Stimulated activated CD8-positive, alpha-beta memory T cell treated with anti-CD3 and anti-CD28 coated beads, Interleukin-4, amount 100 ng/mL, for 4 hours (primary cell): ENCODE measurements around the gene MAPK10.

ENCODE experiments used
- DNase-seq, 2 donors: peaks; one replicate each; pipeline ENCODE4 v3.0.0-alpha.2; 2020; ENCODE audit warnings: low read depth in 2 of 2, low spot score in 1 of 2

Gene MAPK10

DNA sequence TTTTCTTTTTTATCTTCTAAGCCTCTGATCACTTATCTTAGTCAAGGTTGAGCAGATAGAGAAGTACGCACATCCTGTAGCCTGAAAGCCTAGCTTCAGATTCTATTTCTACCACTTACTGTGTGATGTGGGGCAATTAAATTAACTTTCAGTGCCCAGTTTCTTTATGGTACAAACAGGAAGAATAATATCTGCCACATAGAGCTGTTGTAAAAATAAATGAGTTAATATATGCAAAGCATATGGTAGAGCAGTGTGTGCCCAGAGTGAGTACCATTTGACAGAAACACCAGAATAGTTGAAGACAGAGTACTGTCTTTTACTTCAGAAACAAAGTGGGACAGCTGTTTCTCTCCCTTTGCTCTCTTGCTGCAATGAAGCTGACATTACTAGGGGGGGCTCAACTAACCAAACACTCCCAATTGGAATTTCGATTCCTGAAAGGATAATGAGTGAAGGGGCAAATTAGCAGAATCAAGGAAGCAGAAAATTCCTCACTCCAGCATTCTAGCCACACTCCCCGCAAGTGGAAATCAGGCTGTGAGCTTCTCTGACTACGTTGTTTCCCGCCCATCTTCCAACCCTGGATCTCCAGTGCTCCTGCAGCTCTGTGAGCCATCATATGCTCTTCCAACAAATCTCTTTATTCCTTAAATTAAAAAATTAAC, 80.4 kb downstream of the MAPK10 start:
- no peak for DNase-seq

DNA sequence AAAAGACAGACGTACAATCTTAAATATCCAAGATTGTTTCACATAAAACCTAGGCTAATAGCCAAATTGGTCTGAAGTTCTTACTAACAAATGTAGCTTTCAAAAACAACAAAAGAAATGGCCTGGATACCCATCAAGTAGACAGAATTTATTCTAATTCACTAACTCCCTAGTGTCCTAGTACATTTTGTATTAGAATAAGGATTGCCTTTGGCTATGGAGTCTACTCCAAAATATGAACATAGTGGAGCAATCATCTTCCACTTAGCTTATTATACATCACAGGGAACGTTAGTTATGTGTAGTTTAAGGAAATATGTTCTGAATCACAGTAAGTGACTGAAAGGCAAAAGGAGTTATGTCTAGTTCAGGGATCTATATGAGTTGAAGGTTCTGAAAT, 81.7 kb downstream of the MAPK10 start:
- DNase-seq = no peak

DNA sequence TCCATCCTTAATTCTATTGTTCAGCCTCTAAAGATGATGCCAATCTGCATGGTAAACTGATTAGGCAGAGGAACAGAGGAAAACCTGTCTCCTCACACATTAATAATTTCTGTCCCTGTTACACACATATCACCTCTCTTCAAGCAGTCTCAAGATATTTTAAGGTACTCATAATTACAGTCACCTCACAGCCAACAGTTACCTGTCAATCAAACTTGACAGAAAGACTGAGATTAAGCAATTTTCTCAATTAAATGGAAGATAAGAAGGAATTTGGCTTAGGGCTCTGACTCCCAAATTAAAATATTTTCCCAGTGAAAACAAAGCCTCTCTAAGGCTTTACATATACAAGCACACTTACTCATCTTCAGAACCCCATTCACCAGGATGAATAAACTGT, 85.2 kb downstream of the MAPK10 start:
- no peak for DNase-seq

DNA sequence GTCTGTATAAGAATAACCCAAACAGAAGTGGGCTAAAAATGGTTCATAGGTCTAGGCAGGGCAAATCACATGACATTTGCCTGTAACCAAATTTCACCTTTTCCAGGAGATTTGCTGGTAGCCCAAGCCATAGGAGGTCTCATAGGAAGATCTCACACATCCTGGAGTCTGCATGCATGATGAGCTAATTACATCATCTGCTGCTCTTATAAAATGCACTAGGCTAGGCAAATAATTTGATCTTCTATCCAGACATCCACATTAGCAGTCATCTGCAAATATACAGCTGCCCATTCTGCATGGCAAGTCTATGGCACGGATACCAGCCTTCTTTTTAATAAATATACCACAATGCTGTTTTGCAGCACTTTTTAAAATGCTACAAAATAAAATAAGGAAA, 87.2 kb downstream of the MAPK10 start:
- no peak for DNase-seq

DNA sequence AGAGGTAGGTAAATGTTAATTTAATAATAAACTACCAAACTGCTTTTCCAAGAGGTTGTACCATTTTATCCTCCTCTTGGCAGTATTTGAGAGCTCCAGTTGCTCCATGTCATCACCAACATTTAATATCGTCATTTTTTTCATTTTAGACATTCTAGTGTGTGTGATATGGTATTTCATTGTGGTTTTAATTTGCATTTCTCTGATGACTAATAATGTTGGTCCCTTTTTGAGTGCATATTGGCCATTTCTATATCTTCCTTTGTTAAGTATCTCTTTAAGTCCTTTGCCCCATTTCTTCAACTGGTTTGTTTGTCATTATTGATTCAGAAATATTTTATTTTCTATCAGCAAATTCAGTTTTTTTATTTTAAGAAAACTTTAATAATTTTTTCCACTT, 88.8 kb downstream of the MAPK10 start:
- no peak for DNase-seq

DNA sequence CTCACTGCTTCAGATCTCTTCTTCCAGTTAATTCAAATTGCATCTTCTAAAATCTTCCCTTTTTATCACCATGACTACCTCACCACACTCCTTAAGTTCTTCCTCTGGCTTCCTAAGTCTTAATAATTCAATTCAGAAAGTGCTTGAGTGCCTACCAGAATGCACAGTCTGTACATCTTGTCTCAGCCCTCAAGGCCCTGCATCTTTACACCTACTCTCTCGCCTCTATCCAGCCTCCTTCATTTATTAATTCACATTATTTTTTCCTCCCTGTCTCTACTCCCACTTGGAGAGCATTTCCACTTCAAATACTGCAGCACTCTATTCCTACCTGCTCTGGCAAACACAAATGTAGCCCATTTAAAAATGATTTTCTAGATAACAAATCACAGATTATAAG, 90.5 kb downstream of the MAPK10 start:
- no peak for DNase-seq

DNA sequence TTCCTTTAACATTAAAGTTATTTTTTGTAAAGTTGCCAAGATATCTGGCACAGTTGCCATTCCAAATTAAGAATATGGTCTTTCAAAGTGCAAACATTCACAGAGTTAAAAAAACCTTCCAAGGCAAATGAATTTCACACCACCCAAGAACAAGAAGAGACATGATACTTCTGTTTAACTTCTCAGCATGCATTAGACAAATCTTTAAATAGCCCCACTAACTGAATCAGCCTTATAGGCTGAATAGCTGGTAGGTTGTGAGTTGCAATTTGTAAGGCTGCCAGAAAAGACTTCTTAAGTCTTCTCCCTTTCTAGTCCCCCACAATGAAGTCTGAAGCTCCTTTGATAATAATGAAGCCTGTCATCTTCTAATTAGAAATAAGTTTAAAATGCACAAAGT, 95.6 kb downstream of the MAPK10 start:
- no peak for DNase-seq

DNA sequence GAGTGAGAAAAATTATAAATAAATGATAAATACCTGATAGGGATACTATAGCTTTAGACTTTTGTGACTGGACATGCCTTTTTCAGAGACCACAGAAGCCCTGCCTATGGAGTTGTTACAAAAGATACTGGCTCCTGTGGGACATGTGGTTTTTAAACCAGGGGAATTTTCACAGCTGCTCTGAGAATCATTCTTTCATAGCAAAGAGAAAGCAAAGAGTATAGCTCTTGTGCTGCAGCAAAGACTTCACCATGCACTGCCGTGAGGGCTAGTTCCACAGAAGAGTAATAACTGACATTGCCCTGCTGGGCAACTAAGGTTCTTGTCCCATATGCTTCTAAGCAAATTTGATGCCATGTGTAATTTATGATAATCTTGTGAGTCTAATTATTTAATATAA, 98.2 kb downstream of the MAPK10 start:
- no peak for DNase-seq

DNA sequence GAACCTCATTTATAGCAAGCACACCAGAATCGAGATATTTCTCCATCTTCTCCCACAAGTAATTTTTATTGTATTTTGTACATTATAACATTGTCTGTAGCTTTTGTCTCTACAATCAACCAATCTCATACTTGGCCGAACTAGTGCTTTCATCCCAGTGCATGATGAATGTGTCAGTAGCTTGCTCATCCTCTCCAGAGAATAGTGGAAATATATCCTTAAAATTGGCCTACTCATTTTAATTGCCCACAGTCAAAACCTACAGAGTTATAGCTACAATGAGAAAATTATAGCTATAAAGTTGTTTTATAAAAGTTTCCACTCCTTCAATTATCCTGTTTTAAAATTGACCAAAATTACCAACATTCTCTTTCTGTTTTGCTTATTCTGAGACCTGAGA, 103.8 kb downstream of the MAPK10 start:
- no peak for DNase-seq

DNA sequence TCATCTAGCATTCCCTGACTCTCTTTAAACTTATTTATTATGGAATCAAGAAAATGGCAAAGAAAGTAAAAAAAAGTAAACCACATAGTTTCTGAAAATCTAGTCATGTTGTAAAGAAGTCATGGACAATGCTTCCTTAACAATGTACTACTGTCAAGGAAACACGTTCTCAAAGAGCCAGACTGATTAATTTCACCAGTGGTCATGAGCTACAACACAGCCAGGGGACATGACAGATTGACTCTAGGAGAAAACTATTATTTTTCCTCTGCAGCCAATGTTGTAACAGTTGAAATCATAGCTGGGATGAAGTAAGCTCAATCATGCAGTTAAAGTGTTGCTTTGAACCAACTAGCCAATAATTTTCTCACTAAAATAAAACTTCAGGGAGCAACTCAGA, 109.2 kb downstream of the MAPK10 start:
- DNase-seq = no peak

DNA sequence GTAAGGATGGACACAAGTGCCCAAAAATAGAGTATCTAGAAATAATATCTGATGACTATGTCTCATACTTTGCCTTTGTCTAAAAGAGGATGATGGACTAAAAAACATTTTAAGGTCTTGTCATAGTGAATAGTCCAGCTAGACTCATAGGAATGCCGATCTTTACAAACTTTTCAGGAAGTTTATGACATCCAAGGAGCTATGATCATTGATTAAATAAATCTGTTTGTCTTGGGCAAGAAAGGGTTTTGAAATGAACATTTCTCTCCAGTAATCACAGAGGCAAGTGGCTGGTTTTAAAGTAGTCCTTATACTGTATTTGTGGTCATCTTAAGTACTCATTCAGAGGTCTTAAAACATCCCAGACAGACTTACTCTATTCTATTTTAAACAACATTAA, 109.8 kb downstream of the MAPK10 start:
- no peak for DNase-seq

DNA sequence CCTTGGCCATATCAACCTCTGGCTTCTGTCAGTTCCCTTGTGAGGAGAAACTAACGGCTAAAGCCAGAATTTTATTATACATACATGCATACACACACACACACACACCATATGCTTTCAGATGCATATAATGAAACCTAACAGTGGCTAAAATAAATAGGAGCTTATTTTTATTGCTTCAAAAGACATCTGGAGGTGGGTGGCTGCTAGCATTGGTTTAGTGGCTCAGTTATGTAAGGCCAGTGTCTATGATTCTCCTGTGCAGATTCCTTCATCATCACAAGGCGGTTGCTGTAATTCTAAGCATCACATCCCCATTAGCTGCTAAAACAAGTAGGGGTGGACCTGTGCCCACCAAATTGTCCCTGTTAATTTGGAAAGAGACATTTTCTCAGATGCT, 110.8 kb downstream of the MAPK10 start:
- DNase-seq = no peak

DNA sequence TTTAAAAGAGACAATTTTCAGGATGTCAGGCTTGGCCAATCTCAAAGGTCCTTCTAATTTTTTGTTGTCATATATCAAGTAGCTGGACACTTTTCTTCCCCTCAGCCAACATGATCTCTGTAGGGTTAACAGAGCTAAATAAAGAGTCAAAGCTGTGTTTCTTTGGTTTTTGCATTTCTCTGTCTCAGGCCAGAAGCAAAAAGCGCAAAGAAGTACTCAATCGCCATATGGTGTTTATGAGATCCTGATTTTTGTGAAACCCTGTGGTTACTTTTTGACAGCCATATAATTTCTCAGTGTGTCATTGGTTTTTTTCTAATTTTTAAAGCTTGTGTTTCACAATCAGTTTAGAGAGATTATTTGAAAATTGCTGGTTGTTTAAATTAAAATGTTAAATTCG, 111.9 kb downstream of the MAPK10 start:
- DNase-seq = no peak

DNA sequence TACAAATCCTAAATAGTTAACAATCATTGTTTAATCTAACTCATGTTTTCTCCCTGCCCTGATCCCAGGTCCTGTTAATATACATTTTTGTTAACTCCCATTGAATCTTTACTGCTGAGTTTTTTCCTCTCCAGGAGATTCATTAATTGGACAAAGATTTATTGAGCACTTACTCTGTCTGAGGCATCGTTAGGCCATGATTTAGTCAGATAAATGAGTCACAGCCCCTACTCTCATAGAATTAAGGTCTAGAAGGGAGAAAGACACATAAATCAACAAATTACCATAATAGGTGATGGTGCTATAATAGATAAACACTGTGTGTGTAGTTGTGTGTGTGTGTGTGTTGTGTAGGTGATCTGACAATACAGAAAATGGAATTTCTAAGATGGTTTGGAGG, 112.5 kb downstream of the MAPK10 start:
- DNase-seq = no peak

DNA sequence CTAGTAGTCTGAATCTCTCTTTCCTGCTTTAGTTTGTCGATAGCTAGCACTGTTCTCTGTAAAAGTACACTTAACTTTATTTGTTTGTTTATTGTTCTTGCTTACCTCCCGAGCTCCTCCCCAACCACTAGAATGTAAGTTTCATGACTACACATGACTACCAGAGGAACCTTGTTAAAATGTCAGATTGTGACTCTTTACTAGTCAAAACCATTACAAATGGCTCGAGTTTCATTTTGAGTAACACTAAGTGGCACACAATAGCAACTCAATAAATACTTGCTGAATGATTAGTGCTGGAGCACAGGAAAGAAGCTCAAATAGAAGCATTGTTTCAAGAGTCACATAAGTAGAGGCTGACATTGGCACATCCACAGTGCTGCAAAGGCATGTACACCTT, 116.1 kb downstream of the MAPK10 start:
- no peak for DNase-seq

DNA sequence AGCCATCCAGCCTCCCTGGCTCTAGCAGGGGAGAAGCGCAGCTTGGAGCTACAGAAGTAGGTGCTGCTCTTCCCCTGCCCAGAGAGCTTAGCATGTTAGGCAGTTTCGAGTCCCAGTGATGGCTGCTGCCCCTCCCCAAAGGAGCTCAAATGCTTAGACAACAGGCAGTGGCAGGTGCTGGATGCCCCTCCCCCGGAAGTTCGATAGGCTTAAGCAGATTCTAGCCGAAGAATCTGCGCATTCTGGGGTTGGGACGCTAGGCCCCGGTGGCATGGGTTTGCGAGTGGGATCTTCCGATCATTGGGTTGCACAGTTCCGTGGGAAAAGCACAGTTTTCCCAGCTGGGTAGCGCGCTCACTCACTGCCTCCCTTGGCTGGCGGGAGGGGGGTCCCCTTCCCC, 117.2 kb downstream of the MAPK10 start:
- DNase-seq = no peak

DNA sequence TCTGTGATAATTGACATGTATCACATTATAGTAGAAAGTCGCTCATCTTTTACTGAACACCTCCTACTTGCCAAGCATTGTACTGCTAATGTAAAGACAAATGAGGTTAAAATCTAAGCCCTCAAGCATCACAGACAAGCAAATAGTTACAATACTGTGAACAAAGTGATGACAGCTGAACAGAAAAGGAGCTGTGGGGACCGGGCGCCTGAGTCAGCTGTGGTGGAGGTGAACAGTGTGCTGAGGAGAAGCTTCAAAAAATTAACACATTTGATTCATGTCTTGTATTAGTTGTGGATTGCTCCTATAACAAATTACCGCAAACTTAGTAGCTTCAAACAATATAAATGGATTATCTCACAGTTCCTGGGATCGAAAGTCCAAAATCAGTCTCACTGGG, 124.3 kb downstream of the MAPK10 start:
- DNase-seq = no peak

DNA sequence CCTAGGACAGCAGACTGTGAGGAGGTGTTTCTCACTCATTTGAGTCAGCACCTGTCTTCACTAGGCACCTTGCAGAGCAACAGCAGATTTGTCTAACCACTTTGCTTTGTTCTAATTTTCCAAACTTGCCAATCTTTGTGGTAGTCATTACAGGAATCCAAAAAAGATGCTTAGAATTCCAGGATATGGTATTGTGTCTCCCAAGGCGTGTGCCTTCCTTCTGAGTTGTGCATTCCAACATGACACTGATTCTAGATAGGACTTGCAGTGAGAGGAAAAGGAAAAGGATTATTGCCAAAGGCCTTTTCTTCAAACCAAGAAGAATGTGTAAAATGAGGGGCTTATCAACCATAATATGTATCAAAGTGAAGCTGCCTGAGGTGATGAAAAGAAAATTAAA, 126.2 kb downstream of the MAPK10 start:
- no peak for DNase-seq

DNA sequence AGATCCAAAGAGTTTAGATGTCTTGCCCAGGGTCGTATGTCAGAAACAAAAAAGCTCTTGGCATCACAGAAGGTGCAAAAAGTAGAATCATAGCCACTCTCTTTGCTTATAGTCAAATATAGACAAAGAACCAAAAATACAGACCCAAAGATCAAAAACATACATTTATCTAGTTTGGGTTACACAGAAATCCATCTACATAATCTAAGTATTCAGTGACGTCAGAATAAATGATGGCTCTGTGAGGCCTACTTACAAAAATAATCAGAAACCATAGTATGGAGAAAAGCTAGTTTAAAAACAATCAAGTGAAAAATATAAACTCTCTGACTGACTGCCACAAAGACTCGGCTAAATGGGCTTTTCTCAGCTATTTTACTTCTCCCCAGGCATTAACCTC, 126.8 kb downstream of the MAPK10 start:
- no peak for DNase-seq

DNA sequence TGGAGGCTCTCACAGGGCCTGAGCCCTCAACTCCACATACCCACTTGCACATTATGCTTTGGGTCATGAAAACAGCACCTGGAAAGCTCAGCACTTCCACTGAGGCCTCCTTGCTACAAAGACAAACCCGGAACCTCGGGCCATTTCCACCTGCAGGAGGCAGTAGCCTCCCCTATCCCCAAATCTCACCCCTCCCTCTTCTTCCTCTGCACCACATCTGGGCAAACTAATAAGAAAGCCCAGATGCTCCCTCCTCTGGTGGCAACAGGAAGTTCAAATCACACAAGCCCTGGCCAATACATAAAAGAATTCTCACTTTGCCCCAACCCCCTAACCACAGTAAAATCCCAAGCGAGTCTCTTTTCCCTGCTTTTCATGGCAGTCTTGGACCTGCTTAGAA, 136.4 kb downstream of the MAPK10 start:
- no peak for DNase-seq

DNA sequence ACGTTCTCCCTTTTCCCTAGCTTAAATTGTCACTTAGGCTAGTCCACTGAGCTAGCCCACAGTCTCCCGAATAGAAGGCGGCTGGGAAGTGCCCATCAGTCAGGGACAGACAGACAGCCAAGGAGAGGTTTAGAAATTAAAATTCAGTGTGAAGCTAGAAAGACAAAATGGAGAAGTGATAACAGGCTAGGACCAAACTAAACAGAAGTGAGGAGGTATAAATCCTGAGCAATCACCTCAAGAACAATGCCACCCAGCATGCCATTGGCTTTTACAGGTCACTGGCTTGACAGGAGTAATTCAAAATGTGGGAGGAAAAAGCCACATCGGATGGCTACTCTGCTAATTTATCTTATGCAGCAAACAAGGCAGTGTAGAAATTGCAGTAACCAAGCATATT, 138.9 kb downstream of the MAPK10 start:
- DNase-seq = no peak

DNA sequence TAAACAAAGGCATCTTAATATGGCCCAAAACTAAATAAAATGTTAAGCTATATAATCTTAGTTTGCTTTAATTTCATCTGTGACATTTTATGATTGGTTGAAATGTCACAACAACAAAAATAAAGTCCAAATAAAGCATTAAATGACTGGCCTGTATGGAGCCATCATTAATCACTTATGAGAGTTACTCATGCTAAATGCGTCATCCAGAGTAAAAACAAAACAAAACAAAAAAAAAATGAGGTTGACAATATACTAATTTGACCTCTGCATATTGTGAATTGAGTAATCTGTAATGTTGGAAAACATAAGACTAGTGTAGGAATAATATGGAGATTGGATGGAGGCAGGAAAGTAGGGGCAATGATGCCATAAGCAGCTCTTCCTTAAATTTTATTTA, 139.7 kb downstream of the MAPK10 start:
- no peak for DNase-seq

DNA sequence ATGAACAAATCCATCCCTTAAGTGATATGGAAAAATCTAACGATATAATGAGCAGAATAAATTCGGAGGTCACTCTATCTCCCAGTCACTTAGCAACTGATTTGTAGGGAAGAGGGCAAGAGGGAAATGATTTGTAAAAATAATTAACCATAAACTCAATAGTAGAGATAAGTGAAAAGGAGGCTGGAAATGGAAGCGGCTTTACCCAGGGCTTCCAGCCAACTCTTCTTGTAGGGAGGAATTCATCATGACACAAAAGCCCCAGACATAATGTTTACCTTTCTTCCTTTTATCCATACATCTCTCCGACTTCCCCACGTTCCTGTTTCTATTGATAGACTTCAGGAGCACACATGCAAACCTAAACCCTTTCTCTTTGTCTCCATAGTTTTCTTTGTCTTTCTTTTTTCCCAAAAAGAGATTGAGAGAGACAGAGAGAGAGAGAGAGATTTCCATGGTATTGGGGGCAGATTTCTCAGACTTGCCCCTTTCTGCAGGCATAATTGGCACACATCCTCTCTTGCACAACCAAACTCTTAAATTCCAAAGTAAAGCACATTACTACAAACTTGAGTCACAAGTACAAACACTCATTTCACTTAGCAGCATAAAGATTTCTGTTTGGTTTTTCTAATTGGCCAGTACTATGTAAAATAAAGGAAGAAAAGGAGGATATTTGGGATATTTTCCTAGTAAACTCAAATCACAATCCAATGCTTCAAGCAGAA, 140.9 kb downstream of the MAPK10 start:
- no peak for DNase-seq
